DMS114 treated with DMSO at 0.1 percent for 48 hours (cell line): ENCODE results near the gene CERK.
A peak's percentile ranks its signal among the peaks of the same experiment; 100 is the strongest.
"Not testable (repeated sequence)": the region's sequence is repeated elsewhere in the genome, so short reads cannot be mapped to it uniquely, and the experiment has no call there.

Experiments used
- DNase-seq: peaks from one replicate; lab custom pipeline; 2025; ENCODE audit not compliant: unreplicated experiment; lab: John Stamatoyannopoulos, UW

The CERK gene

GRCh38 chr22:46737976-46738646 is at the start of gene CERK:
CERK (minus strand) TSS chr22:46738252; CDS start chr22:46738148, 104 bp downstream.
- peak; percentile 23 for DNase-seq

- DNase-seq = no peak
Observed at GRCh38 chr22:46783721-46784120, 45.7 kb upstream of the CERK start.

GRCh38 chr22:46782200-46782599 is 44.1 kb upstream of the CERK start:
- not testable (repeated sequence) for DNase-seq

- no peak for DNase-seq
Observed at GRCh38 chr22:46781291-46781690, 43.2 kb upstream of the CERK start.

GRCh38 chr22:46780453-46780852 is 42.4 kb upstream of the CERK start:
- DNase-seq = no peak

- no peak for DNase-seq
Observed at GRCh38 chr22:46779651-46780050, 41.6 kb upstream of the CERK start.

- no peak for DNase-seq
Observed at GRCh38 chr22:46779023-46779422, 41.0 kb upstream of the CERK start.

GRCh38 chr22:46777609-46777970 is 39.5 kb upstream of the CERK start:
- no peak for DNase-seq

- no peak for DNase-seq
Observed at GRCh38 chr22:46776876-46777608, 39.0 kb upstream of the CERK start.

- DNase-seq = no peak
Observed at GRCh38 chr22:46775850-46776826, 38.1 kb upstream of the CERK start.

GRCh38 chr22:46774980-46775849 is 37.2 kb upstream of the CERK start:
- no peak for DNase-seq

- DNase-seq = no peak
Observed at GRCh38 chr22:46774253-46774979, 36.4 kb upstream of the CERK start.

GRCh38 chr22:46773076-46773475 is 35.0 kb upstream of the CERK start:
- DNase-seq = no peak

- no peak for DNase-seq
Observed at GRCh38 chr22:46770726-46771125, 32.7 kb upstream of the CERK start.

GRCh38 chr22:46770151-46770641 is 32.1 kb upstream of the CERK start:
- DNase-seq = no peak

GRCh38 chr22:46769706-46770105 is 31.7 kb upstream of the CERK start:
- DNase-seq = no peak

- DNase-seq = no peak
Observed at GRCh38 chr22:46769191-46769675, 31.2 kb upstream of the CERK start.

- no peak for DNase-seq
Observed at GRCh38 chr22:46767249-46767985, 29.4 kb upstream of the CERK start.

GRCh38 chr22:46766611-46767010 is 28.6 kb upstream of the CERK start:
- no peak for DNase-seq
